K562 (cell line): ENCODE data around the gene PTPRT. TPM values are rescaled to one million over a fixed set of nuclear protein-coding genes. Genes with fewer than 3 reads are reported as not detected.

Experiments
- ATAC-seq: fragments of 200-7000 bp; cut with Tn5 transposase; 3 replicates; pipeline ENCODE4 v1.9.1; 2020; ENCODE audit warnings: moderate library complexity
- BruUV-seq: library from RNA; stranded (reverse); fragments of 400-500 nt; replicated peaks from 2 replicates; lab custom pipeline; 2021; lab: Mats Ljungman, UMichigan
- CTCF ChIA-PET: fragments of 300-600 bp; formaldehyde crosslinking; extraction: SDS; loops from one replicate; lab custom pipeline; 2021; ENCODE audit warnings: low intra/inter-chr PET ratio; lab: Yijun Ruan, JAX
- POLR2A ChIA-PET: fragments of 300-600, 350-650 bp; sonication (Branson Sonifier 250); formaldehyde crosslinking; extraction: SDS; loops from one replicate; lab custom pipeline; 2021; ENCODE audit warnings: antibody characterized with exemption, inconsistent platforms; lab: Yijun Ruan, JAX
- DNase-seq, 4 experiments: peaks; one replicate each; pipeline versions ENCODE4 v3.0.0 to v3.0.0-alpha.2; 2011 to 2018; ENCODE audit warnings: low spot score in 3 of 4, mixed read lengths in 3 of 4; ENCODE audit errors: extremely low read depth in 1 of 4
- FAIRE-seq: peaks from 2 replicates; lab custom pipeline; 2011; peaks lifted over from hg19 to GRCh38; lab: Jason Lieb, UNC
- H2AFZ ChIP-seq: 2 replicates; pipeline ENCODE4 v1.6.0; 2011; ENCODE audit warnings: low read depth, low read length, control low read depth, inconsistent platforms
- H3K27ac ChIP-seq: fragments of 200-600 bp; 3 replicates; pipeline ENCODE4 v1.8.0; 2011; ENCODE audit warnings: low read depth, mild to moderate bottlenecking, control low read depth, inconsistent platforms, low read length, moderate library complexity, mixed read lengths; ENCODE audit errors: extremely low read depth
- H3K27me3 ChIP-seq, 2 experiments: fragments of 300-600 bp in 1 of 2; 2 replicates in 1 of 2; 3 replicates in 1 of 2; pipeline versions ENCODE4 v1.6.0 to v1.8.0; 2011; ENCODE audit warnings: inconsistent platforms in 2 of 2, low read length in 2 of 2, mild to moderate bottlenecking in 1 of 2, mixed read lengths in 1 of 2, moderate library complexity in 1 of 2; ENCODE audit not compliant: control insufficient read depth in 2 of 2, insufficient read depth in 2 of 2
- H3K36me3 ChIP-seq: fragments of 300-600 bp; 3 replicates; pipeline ENCODE4 v1.8.0; 2011; ENCODE audit warnings: mild to moderate bottlenecking, low read length, inconsistent platforms; ENCODE audit not compliant: control insufficient read depth, insufficient read depth
- H3K4me1 ChIP-seq, 2 experiments: fragments of 200-600 bp in 1 of 2; replicated peaks in 1 of 2; 2 replicates in 1 of 2; 3 replicates in 1 of 2; pipeline versions ENCODE4 v1.5.1 to v1.8.0; 2011; ENCODE audit warnings: inconsistent platforms in 2 of 2, low read length in 2 of 2, mild to moderate bottlenecking in 1 of 2, mixed read lengths in 1 of 2, moderate library complexity in 1 of 2; ENCODE audit not compliant: control insufficient read depth in 2 of 2, insufficient read depth in 2 of 2
- H3K4me2 ChIP-seq: 2 replicates; pipeline ENCODE4 v1.6.1; 2011; ENCODE audit warnings: low read length, control low read depth, inconsistent platforms, mixed read lengths; ENCODE audit not compliant: insufficient read depth
- H3K4me3 ChIP-seq: fragments of 200-600 bp; sonication (generic), shearing (Covaris generic); 2 replicates; pipeline ENCODE4 v1.5.1; 2016; ENCODE audit warnings: control low read depth, inconsistent platforms
- H3K79me2 ChIP-seq: fragments of 200-600 bp; 3 replicates; pipeline ENCODE4 v1.8.0; 2011; ENCODE audit warnings: low read length, inconsistent platforms; ENCODE audit not compliant: control insufficient read depth, insufficient read depth
- H3K9ac ChIP-seq, 2 experiments: 2 replicates each; pipeline versions ENCODE4 v1.6.0 to v1.6.1; 2011; ENCODE audit warnings: low read depth in 2 of 2, low read length in 2 of 2, control low read depth in 1 of 2, inconsistent platforms in 1 of 2, mild to moderate bottlenecking in 1 of 2, mixed read lengths in 1 of 2; ENCODE audit not compliant: insufficient read depth in 1 of 2
- H3K9me1 ChIP-seq: one replicate; pipeline ENCODE4 v1.6.0; 2011; ENCODE audit warnings: inconsistent platforms, mild to moderate bottlenecking, low read length, moderate library complexity; ENCODE audit not compliant: control insufficient read depth, insufficient read depth
- H3K9me3 ChIP-seq: replicated peaks from 2 replicates; pipeline ENCODE4 v1.5.1; 2011; ENCODE audit warnings: low read depth, low read length, inconsistent platforms; ENCODE audit not compliant: control insufficient read depth, insufficient read depth
- H4K20me1 ChIP-seq: replicated peaks from 2 replicates; pipeline ENCODE4 v1.6.1; 2011; ENCODE audit warnings: low read length, inconsistent platforms, mixed read lengths; ENCODE audit not compliant: control insufficient read depth, insufficient read depth
- DEAF1 ChIP-seq: fragments of 450-650 bp; formaldehyde crosslinking; IDR thresholded peaks from 2 replicates; pipeline ENCODE4 v1.4.0; 2020; ENCODE audit warnings: mild to moderate bottlenecking, moderate library complexity
- E2F3 ChIP-seq: fragments of 250-450 bp; sonication (Bioruptor Pico); IDR thresholded peaks from 2 replicates; pipeline ENCODE4 v1.4.0; 2020; ENCODE audit warnings: mild to moderate bottlenecking
- FOXP4 ChIP-seq: sonication (generic); formaldehyde crosslinking; IDR thresholded peaks from 2 replicates; pipeline ENCODE4 v1.8.0; 2022; ENCODE audit warnings: mild to moderate bottlenecking, missing genetic modification reagents, borderline replicate concordance
- HNRNPK ChIP-seq: fragments of 200-400 bp; formaldehyde crosslinking; IDR thresholded peaks from one replicate; pipeline ENCODE4 v1.6.1; 2018; ENCODE audit warnings: mild to moderate bottlenecking, low read depth, low read length; ENCODE audit not compliant: poor library complexity, severe bottlenecking
- LEF1 ChIP-seq: fragments of 450-650 bp; IDR thresholded peaks from 2 replicates; pipeline ENCODE4 v1.6.1; 2016; ENCODE audit warnings: mild to moderate bottlenecking
- MCM5 ChIP-seq: fragments of 450-650 bp; IDR thresholded peaks from 2 replicates; pipeline ENCODE4 v1.6.1; 2016; ENCODE audit warnings: low read depth
- NR0B1 ChIP-seq: fragments of 450-650 bp; IDR thresholded peaks from one replicate; pipeline ENCODE4 v1.6.1; 2018; ENCODE audit warnings: mild to moderate bottlenecking, moderate library complexity; ENCODE audit not compliant: partially characterized antibody
- TAF15 ChIP-seq: fragments of 200-400 bp; formaldehyde crosslinking; IDR thresholded peaks from 2 replicates; pipeline ENCODE4 v1.6.1; 2017; ENCODE audit warnings: mild to moderate bottlenecking, low read depth, low read length, moderate library complexity
- TCF3 ChIP-seq: sonication (generic); formaldehyde crosslinking; IDR thresholded peaks from 2 replicates; pipeline ENCODE4 v1.4.0; 2020; ENCODE audit warnings: mild to moderate bottlenecking, missing genetic modification reagents
- ZFP36 ChIP-seq: fragments of 150-350 bp; IDR thresholded peaks from 2 replicates; pipeline ENCODE4 v1.6.1; 2018; ENCODE audit warnings: low read length, low read depth; ENCODE audit not compliant: partially characterized antibody
- WGBS: fragments of 100-300 bp; shearing (Covaris generic); methylation state at CpG from one replicate; pipeline ENCODE4 v1.1.6; 2016; ENCODE audit warnings: low coverage, mixed read lengths; ENCODE audit not compliant: insufficient coverage; ENCODE audit errors: missing lambda C conversion rate; 5-methylcytosine and 5-hydroxymethylcytosine counted together
- in situ Hi-C: fragments of 300-500 bp; cut with MboI; formaldehyde crosslinking; loops from 4 replicates; pipeline ENCODE4 v1.15.0; 2018; ENCODE audit warnings: inconsistent platforms, mixed read lengths
- intact Hi-C: fragments of 100-400 bp; cut with micrococcal nuclease; formaldehyde crosslinking; loops from 2 replicates; pipeline ENCODE4 v1.14.2; 2022
- polyA plus RNA-seq, 8 experiments: library from polyadenylated mRNA; depleted of rRNA in 4 of 8; stranded (reverse) in 5 of 8; unstranded in 3 of 8; fragments of >200 nt; fragmentation: Nextera tagmentation in 2 of 8; fragmentation: Illumina TruSeq in 1 of 8; extraction: Ambion mirVana in 2 of 8; extraction: Trizol in 1 of 8; gene quantifications; 2 replicates each; pipeline versions ENCODE4 v1.2.1 to v1.2.3, GENCODE V29; 2011 to 2014; ENCODE audit warnings: inconsistent platforms in 1 of 8, missing spikeins in 1 of 8
- total RNA-seq, 7 experiments: library from RNA; depleted of rRNA in 6 of 7; stranded (reverse); fragments of >200 nt in 6 of 7; fragmentation: Illumina TruSeq in 2 of 7; extraction: Trizol in 2 of 7; gene quantifications; 2 replicates each; pipeline versions ENCODE4 v1.2.1 to v1.2.3, GENCODE V29; 2011 to 2021; ENCODE audit warnings: low replicate concordance in 1 of 7

The PTPRT gene
- total and polyA plus RNA-seq, 9 of the 15 experiments (the other 6 are each of a cell fraction or from before 2014, with no cell fraction given) = not detected

GRCh38 chr20:42958367-42959069 is 231.2 kb downstream of the PTPRT start:
- no peak overlapping the region for H3K27ac ChIP-seq
- H3K4me2 ChIP-seq = no peak overlapping the region
- TF ChIP-seq HNRNPK = peak; percentile 43
- no peak for TF ChIP-seq DEAF1 (CRISPR knock-in tag)
- no peak overlapping the region for H3K4me3 ChIP-seq
- no peaks in the 10 kb centered on the region for H3K9me3 ChIP-seq
- no peak overlapping the region for H3K9ac ChIP-seq
- WGBS = 0% methylated on average over 2 of the region's 2 CpGs
- in situ Hi-C loops = no loop called here
- FAIRE-seq = no peak
- no peaks in the 10 kb centered on the region for H3K27me3 ChIP-seq
- no peaks in the 10 kb centered on the region for H3K36me3 ChIP-seq
- H3K79me2 ChIP-seq = no peaks in the 10 kb centered on the region
- H4K20me1 ChIP-seq = no peaks in the 10 kb centered on the region
- no peaks in the 10 kb centered on the region for H3K4me1 ChIP-seq
- intact Hi-C loops = no loop called here
- ChIA-PET CTCF (no interaction called here), POLR2A (no interaction called here)
- DNase-seq = no peak
- no peak overlapping the region for H2AFZ ChIP-seq
- no TSS peak for BruUV-seq
- no peaks in the 10 kb centered on the region for H3K9me1 ChIP-seq
- ATAC-seq = no peak

GRCh38 chr20:42957704-42958095 is 232.0 kb downstream of the PTPRT start:
- 0% methylated on average over 1 of the region's 1 CpG for WGBS
- TF ChIP-seq TAF15 (no peak), LEF1 (no peak), NR0B1 (no peak), MCM5 (no peak), ZFP36 (no peak), E2F3 (no peak), TCF3 (no peak), FOXP4 (CRISPR knock-in tag) (no peak)

More at GRCh38 chr20:42957704-42958095, 232.0 kb downstream of the PTPRT start:
- POLR2A ChIA-PET = no interaction called here
- no peak overlapping the region for H3K27ac ChIP-seq
- no peak overlapping the region for H3K4me2 ChIP-seq
- no peaks in the 10 kb centered on the region for H3K36me3 ChIP-seq
- H3K27me3 ChIP-seq = no peaks in the 10 kb centered on the region
- in situ Hi-C loops (no loop called here), intact Hi-C loops (no loop called here)
- no TSS peak for BruUV-seq
- no peak for FAIRE-seq
- no peaks in the 10 kb centered on the region for H4K20me1 ChIP-seq
- no peak for DNase-seq
- H3K79me2 ChIP-seq = no peaks in the 10 kb centered on the region
- H3K4me1 ChIP-seq = no peaks in the 10 kb centered on the region
- H2AFZ ChIP-seq = no peak overlapping the region
- H3K9ac ChIP-seq = no peak overlapping the region
- H3K4me3 ChIP-seq = no peak overlapping the region
- CTCF ChIA-PET = no interaction called here
- no peak for ATAC-seq
- no peaks in the 10 kb centered on the region for H3K9me1 ChIP-seq
- no peaks in the 10 kb centered on the region for H3K9me3 ChIP-seq
